B cell (primary cell): ENCODE measurements around the gene TIRAP. TPM values are rescaled to one million over a fixed set of nuclear protein-coding genes. Genes with fewer than 3 reads are reported as not detected.
A peak's percentile ranks its signal among the peaks of the same experiment; 100 is the strongest.

Source experiments
- ATAC-seq: fragments of 200-7000 bp; cut with Tn5 transposase; one replicate; pipeline ENCODE4 v1.10.0; 2021; ENCODE audit warnings: low read depth, mild to moderate bottlenecking, moderate number of reproducible peaks, moderate library complexity
- CTCF ChIA-PET: fragments of 350-600 bp; sonication (Branson Sonifier 250); formaldehyde crosslinking; loops from one replicate; lab custom pipeline; 2021; ENCODE audit warnings: antibody characterized with exemption, inconsistent platforms; lab: Charles Lee
- POLR2A ChIA-PET: fragments of 350-600 bp; sonication (Branson Sonifier 250); formaldehyde crosslinking; loops from one replicate; lab custom pipeline; 2021; ENCODE audit warnings: antibody characterized with exemption; lab: Charles Lee
- DNase-seq: peaks from one replicate; pipeline ENCODE4 v3.0.0; 2013
- H2AFZ ChIP-seq: 2 replicates; pipeline ENCODE4 v1.6.1; 2012; ENCODE audit warnings: mild to moderate bottlenecking, low read depth, low read length; ENCODE audit not compliant: insufficient read depth, poor library complexity, severe bottlenecking
- H3K27ac ChIP-seq, 2 donors: 1 replicate in 1 of 2; 2 replicates in 1 of 2; pipeline ENCODE4 v1.5.1; 2012 to 2013; ENCODE audit warnings: low read length in 2 of 2, mild to moderate bottlenecking in 2 of 2, moderate library complexity in 1 of 2
- H3K27me3 ChIP-seq, 4 experiments: fragments of 200-600 bp in 1 of 4; sonication (generic) in 1 of 4; replicated peaks in 1 of 4; 1 replicate in 2 of 4; 2 replicates in 2 of 4; pipeline versions ENCODE4 v1.6.1 to v1.7.0; 2013 to 2016; ENCODE audit warnings: low read length in 3 of 4, mild to moderate bottlenecking in 2 of 4, mixed read lengths in 1 of 4, moderate library complexity in 1 of 4; ENCODE audit not compliant: insufficient read depth in 4 of 4, control insufficient read depth in 3 of 4; ENCODE audit errors: control extremely low read depth in 1 of 4
- H3K36me3 ChIP-seq, 2 experiments: replicated peaks in 1 of 2; 1 replicate in 1 of 2; 2 replicates in 1 of 2; pipeline versions ENCODE4 v1.6.1 to v1.7.1; 2013; ENCODE audit warnings: low read length in 1 of 2; ENCODE audit not compliant: insufficient read depth in 2 of 2, control insufficient read depth in 1 of 2; ENCODE audit errors: control extremely low read depth in 1 of 2, extremely low read depth in 1 of 2
- H3K4me1 ChIP-seq, 2 donors: fragments of 200-600 bp in 1 of 2; sonication (generic) in 1 of 2; 1 replicate in 1 of 2; 2 replicates in 1 of 2; pipeline versions ENCODE4 v1.5.1 to v1.6.1; 2013 to 2017; ENCODE audit warnings: low read length in 2 of 2; ENCODE audit not compliant: control insufficient read depth in 2 of 2, insufficient read depth in 2 of 2
- H3K4me2 ChIP-seq: replicated peaks from 2 replicates; pipeline ENCODE3; 2012; ENCODE audit warnings: mild to moderate bottlenecking, low read depth, low read length; ENCODE audit not compliant: poor library complexity, severe bottlenecking
- H3K4me3 ChIP-seq, 5 experiments: fragments of 200-600 bp in 1 of 5; sonication (generic) in 1 of 5; 1 replicate in 3 of 5; 2 replicates in 2 of 5; pipeline versions ENCODE4 v1.5.1 to v1.7.0; 2011 to 2016; ENCODE audit warnings: low read length in 4 of 5, mild to moderate bottlenecking in 4 of 5, low read depth in 2 of 5, control low read depth in 1 of 5, moderate library complexity in 1 of 5; ENCODE audit not compliant: insufficient read depth in 1 of 5; ENCODE audit errors: control extremely low read depth in 1 of 5, extremely low read depth in 1 of 5
- H3K79me2 ChIP-seq: fragments of 200-600 bp; sonication (generic); one replicate; pipeline ENCODE4 v1.6.0; 2016; ENCODE audit warnings: low read length; ENCODE audit not compliant: control insufficient read depth, insufficient read depth
- H3K9ac ChIP-seq: fragments of 200-600 bp; sonication (generic); 2 replicates; pipeline ENCODE4 v1.6.1; 2017; ENCODE audit warnings: mild to moderate bottlenecking, low read length, moderate library complexity
- H3K9me3 ChIP-seq, 3 donors: one replicate each; pipeline versions ENCODE4 v1.6.1 to v1.7.1; 2013; ENCODE audit warnings: low read length in 2 of 3; ENCODE audit not compliant: control insufficient read depth in 2 of 3, insufficient read depth in 1 of 3; ENCODE audit errors: control extremely low read depth in 1 of 3
- H4K20me1 ChIP-seq: 2 replicates; pipeline ENCODE4 v1.6.0; 2012; ENCODE audit warnings: mild to moderate bottlenecking, low read length; ENCODE audit not compliant: insufficient read depth, control insufficient read depth, poor library complexity, severe bottlenecking
- H3K27ac Mint-ChIP-seq: one replicate; pipeline ENCODE4 v1.8.0; 2021; ENCODE audit warnings: mixed read lengths
- H3K27me3 Mint-ChIP-seq: one replicate; pipeline ENCODE4 v1.8.0; 2021; ENCODE audit warnings: mixed read lengths
- H3K4me1 Mint-ChIP-seq: one replicate; pipeline ENCODE4 v1.8.0; 2021; ENCODE audit warnings: mixed read lengths
- H3K4me3 Mint-ChIP-seq: one replicate; pipeline ENCODE4 v1.8.0; 2021; ENCODE audit warnings: mixed read lengths
- H3K9me3 Mint-ChIP-seq: one replicate; pipeline ENCODE4 v1.8.0; 2022; ENCODE audit warnings: mixed read lengths; ENCODE audit not compliant: insufficient read depth
- EZH2 ChIP-seq: IDR thresholded peaks from 2 replicates; pipeline ENCODE4 v1.6.1; 2012; ENCODE audit warnings: borderline replicate concordance, low read depth, mild to moderate bottlenecking, moderate library complexity, low read length; ENCODE audit not compliant: insufficient read depth, poor library complexity, severe bottlenecking
- WGBS: methylation state at CpG from one replicate; pipeline ENCODE4 v1.1.5; 2013; ENCODE audit warnings: missing lambda C conversion rate; ENCODE audit not compliant: insufficient coverage; 5-methylcytosine and 5-hydroxymethylcytosine counted together
- intact Hi-C: fragments of 100-400 bp; cut with micrococcal nuclease; formaldehyde crosslinking; loops from one replicate; pipeline ENCODE4 v1.10.0; 2022
- polyA plus RNA-seq: library from polyadenylated mRNA; depleted of rRNA; stranded (reverse); fragments of >200 nt; gene quantifications from 2 replicates; pipeline ENCODE4 v1.2.3, GENCODE V29; 2012
- total RNA-seq, 2 donors: library from RNA; stranded (reverse); fragments of 120-200 nt in 1 of 2; gene quantifications; 1 replicate in 1 of 2; 2 replicates in 1 of 2; pipeline versions ENCODE4 v1.2.3 to v1.2.4, GENCODE V29; 2013 to 2022
- TF ChIP-seq, protein P1 (sequence below): fragments of 200-600 bp; IDR thresholded peaks from one replicate; pipeline ENCODE4 v1.8.0; 2022; ENCODE audit warnings: antibody characterized with exemption, mild to moderate bottlenecking

The TIRAP gene
- total and polyA plus RNA-seq, 2 donors (not counting 1 experiment from before 2014, with no cell fraction given) = 9.9 to 25.1 TPM

GRCh38 chr11:126310200-126310991, 27.5 kb downstream of the TIRAP start:
- CTCF ChIA-PET = interaction anchor here (0.5 to 4.8 kb wide), 16 partner anchors 10 to 1525 kb away, joined by 3 to 55 read pairs (median 4); partner anchors contain the start of gene ST3GAL4
- H3K4me3 Mint-ChIP-seq = no peak overlapping the region

GRCh38 chr11:126310992-126311310, 28.1 kb downstream of the TIRAP start:
- Histone ChIP-seq H2AFZ (no peak overlapping the region), H3K9ac (no peak overlapping the region), H3K4me1 (peaks cover 0 to 16% of the 10 kb centered on the region in 2 donors), H3K36me3 (peaks cover 2 to 48% of the 10 kb centered on the region in 2 experiments), H3K9me3 (no peaks in the 10 kb centered on the region), H4K20me1 (peaks cover 13% of the 10 kb centered on the region), H3K27ac (no peak overlapping the region), H3K79me2 (peaks cover 44% of the 10 kb centered on the region), H3K4me3 (no peak overlapping the region), H3K27me3 (no peaks in the 10 kb centered on the region), H3K4me2 (no peak overlapping the region)
- H3K27ac Mint-ChIP-seq = no peak overlapping the region
- H3K4me1 Mint-ChIP-seq = peaks cover 21% of the 10 kb centered on the region
- H3K4me3 Mint-ChIP-seq = no peak overlapping the region
- no peaks in the 10 kb centered on the region for H3K27me3 Mint-ChIP-seq
- ChIA-PET POLR2A (no interaction called here), CTCF (interaction anchor here (0.6 to 4.8 kb wide), 16 partner anchors 8 to 1035 kb away, joined by 3 to 55 read pairs (median 4); partner anchors contain the start of gene ST3GAL4)
- ATAC-seq (no peak), DNase-seq (no peak)
- no peak for TF ChIP-seq EZH2
- TF ChIP-seq, protein P1, sequence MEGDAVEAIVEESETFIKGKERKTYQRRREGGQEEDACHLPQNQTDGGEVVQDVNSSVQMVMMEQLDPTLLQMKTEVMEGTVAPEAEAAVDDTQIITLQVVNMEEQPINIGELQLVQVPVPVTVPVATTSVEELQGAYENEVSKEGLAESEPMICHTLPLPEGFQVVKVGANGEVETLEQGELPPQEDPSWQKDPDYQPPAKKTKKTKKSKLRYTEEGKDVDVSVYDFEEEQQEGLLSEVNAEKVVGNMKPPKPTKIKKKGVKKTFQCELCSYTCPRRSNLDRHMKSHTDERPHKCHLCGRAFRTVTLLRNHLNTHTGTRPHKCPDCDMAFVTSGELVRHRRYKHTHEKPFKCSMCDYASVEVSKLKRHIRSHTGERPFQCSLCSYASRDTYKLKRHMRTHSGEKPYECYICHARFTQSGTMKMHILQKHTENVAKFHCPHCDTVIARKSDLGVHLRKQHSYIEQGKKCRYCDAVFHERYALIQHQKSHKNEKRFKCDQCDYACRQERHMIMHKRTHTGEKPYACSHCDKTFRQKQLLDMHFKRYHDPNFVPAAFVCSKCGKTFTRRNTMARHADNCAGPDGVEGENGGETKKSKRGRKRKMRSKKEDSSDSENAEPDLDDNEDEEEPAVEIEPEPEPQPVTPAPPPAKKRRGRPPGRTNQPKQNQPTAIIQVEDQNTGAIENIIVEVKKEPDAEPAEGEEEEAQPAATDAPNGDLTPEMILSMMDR = no peak
- no peaks in the 10 kb centered on the region for H3K9me3 Mint-ChIP-seq
- 67% methylated on average over 6 of the region's 6 CpGs for WGBS
- intact Hi-C loops = loop anchor here (1.0 kb wide), 1 partner anchor 169 kb away; no protein-coding TSS in a partner anchor

More at GRCh38 chr11:126310200-126310991, 27.5 kb downstream of the TIRAP start:
- Mint-ChIP-seq H3K27ac (no peak overlapping the region), H3K9me3 (no peaks in the 10 kb centered on the region), H3K4me1 (peaks cover 26% of the 10 kb centered on the region), H3K27me3 (no peaks in the 10 kb centered on the region)
- H3K27ac ChIP-seq = no peak overlapping the region
- peaks cover 5 to 22% of the 10 kb centered on the region in 2 donors for H3K4me1 ChIP-seq
- H3K36me3 ChIP-seq = peaks cover 2 to 47% of the 10 kb centered on the region in 2 experiments
- H4K20me1 ChIP-seq = peaks cover 13% of the 10 kb centered on the region
- WGBS = 78% methylated on average over 12 of the region's 12 CpGs
- H3K9ac ChIP-seq = no peak overlapping the region
- no peak overlapping the region for H3K4me3 ChIP-seq
- POLR2A ChIA-PET = no interaction called here
- TF ChIP-seq, protein P1 = peak; percentile 78
- no peak for TF ChIP-seq EZH2
- no peak overlapping the region for H3K4me2 ChIP-seq
- no peaks in the 10 kb centered on the region for H3K27me3 ChIP-seq
- DNase-seq (peak; percentile 56), ATAC-seq (peak; percentile 67)
- intact Hi-C loops = loop anchor here (1.0 kb wide), 1 partner anchor 170 kb away; no protein-coding TSS in a partner anchor
- no peaks in the 10 kb centered on the region for H3K9me3 ChIP-seq
- H3K79me2 ChIP-seq = peaks cover 48% of the 10 kb centered on the region
- no peak overlapping the region for H2AFZ ChIP-seq
